Thoracic aorta (tissue), 2 donors: ENCODE data around the gene SOX6. TPM values are rescaled to one million over a fixed set of nuclear protein-coding genes. Genes with fewer than 3 reads are reported as not detected.

ENCODE experiments used
- ATAC-seq: fragments of 150-250 bp; one replicate; pipeline ENCODE4 v1.8.0; 2017; ENCODE audit warnings: low read depth; ENCODE audit not compliant: insufficient number of reproducible peaks, low FRiP score
- DNase-seq: peaks from one replicate; pipeline ENCODE4 v3.0.0-alpha.2; 2020; ENCODE audit warnings: low spot score
- H3K27ac ChIP-seq, 2 donors: fragments of 200-600 bp; sonication (generic); 1 replicate in 1 of 2; 2 replicates in 1 of 2; pipeline ENCODE4 v1.5.1; 2016; ENCODE audit warnings: mild to moderate bottlenecking in 2 of 2, moderate library complexity in 2 of 2
- H3K27me3 ChIP-seq: fragments of 200-600 bp; sonication (generic); replicated peaks from 2 replicates; pipeline ENCODE4 v1.6.0; 2016; ENCODE audit warnings: mild to moderate bottlenecking; ENCODE audit not compliant: insufficient read depth
- H3K36me3 ChIP-seq: fragments of 200-600 bp; sonication (generic); one replicate; pipeline ENCODE4 v1.5.1; 2016
- H3K4me1 ChIP-seq, 2 donors: fragments of 200-600 bp; sonication (generic); 1 replicate in 1 of 2; 2 replicates in 1 of 2; pipeline versions ENCODE4 v1.5.1 to v1.6.0; 2016; ENCODE audit warnings: low read depth in 2 of 2, mild to moderate bottlenecking in 1 of 2; ENCODE audit not compliant: control insufficient read depth in 1 of 2
- H3K4me3 ChIP-seq: fragments of 200-600 bp; sonication (generic); 2 replicates; pipeline ENCODE4 v1.5.1; 2016; ENCODE audit warnings: mild to moderate bottlenecking
- H3K9me3 ChIP-seq: fragments of 200-600 bp; sonication (generic); 2 replicates; pipeline ENCODE4 v1.5.1; 2016
- CTCF ChIP-seq: fragments of 200-600 bp; sonication (generic); IDR thresholded peaks from one replicate; pipeline ENCODE4 v1.5.1; 2019; ENCODE audit warnings: antibody characterized with exemption
- total RNA-seq, 2 donors: library from RNA; depleted of rRNA; stranded (reverse); fragments of >200 nt; gene quantifications; one replicate each; pipeline versions ENCODE4 v1.1.0 to v1.2.3, GENCODE V29; 2016

SOX6 gene
- total RNA-seq, 2 donors from 2014 or later: 0.27 to 0.56 TPM

- no peak for DNase-seq
- Histone ChIP-seq H3K36me3 (no peaks in the 10 kb centered on the region), H3K4me3 (no peak overlapping the region), H3K27me3 (no peaks in the 10 kb centered on the region), H3K9me3 (no peaks in the 10 kb centered on the region), H3K4me1 (peaks cover 4 to 6% of the 10 kb centered on the region in 2 donors), H3K27ac (no peak overlapping the region)
- no peak for ATAC-seq
- TF ChIP-seq CTCF: no peak
Observed at GRCh38 chr11:16173798-16174197, 182.5 kb downstream of the SOX6 start.

GRCh38 chr11:16171882-16172281, 184.5 kb downstream of the SOX6 start:
- Histone ChIP-seq H3K27ac (no peak overlapping the region), H3K9me3 (no peaks in the 10 kb centered on the region), H3K27me3 (no peaks in the 10 kb centered on the region), H3K4me1 (no peaks in the 10 kb centered on the region), H3K4me3 (no peak overlapping the region), H3K36me3 (no peaks in the 10 kb centered on the region)
- DNase-seq (no peak), ATAC-seq (no peak)
- TF ChIP-seq CTCF: no peak

GRCh38 chr11:16169956-16170847, 186.1 kb downstream of the SOX6 start:
- H3K27ac ChIP-seq: no peak overlapping the region
- H3K36me3 ChIP-seq: no peaks in the 10 kb centered on the region
- H3K4me1 ChIP-seq: no peaks in the 10 kb centered on the region
- H3K9me3 ChIP-seq: no peaks in the 10 kb centered on the region
- no peak overlapping the region for H3K4me3 ChIP-seq
- no peaks in the 10 kb centered on the region for H3K27me3 ChIP-seq
- no peak for DNase-seq
- ATAC-seq: no peak
- no peak for TF ChIP-seq CTCF

GRCh38 chr11:16169541-16169940, 186.8 kb downstream of the SOX6 start:
- no peak overlapping the region for H3K27ac ChIP-seq
- H3K27me3 ChIP-seq: no peaks in the 10 kb centered on the region
- no peaks in the 10 kb centered on the region for H3K4me1 ChIP-seq
- no peak overlapping the region for H3K4me3 ChIP-seq
- no peaks in the 10 kb centered on the region for H3K9me3 ChIP-seq
- ATAC-seq: no peak
- no peaks in the 10 kb centered on the region for H3K36me3 ChIP-seq
- no peak for DNase-seq
- TF ChIP-seq CTCF: no peak

GRCh38 chr11:16167706-16168487, 188.4 kb downstream of the SOX6 start:
- DNase-seq: no peak
- H3K27me3 ChIP-seq: no peaks in the 10 kb centered on the region
- no peak for TF ChIP-seq CTCF
- H3K4me1 ChIP-seq: no peaks in the 10 kb centered on the region
- no peaks in the 10 kb centered on the region for H3K36me3 ChIP-seq
- no peak overlapping the region for H3K27ac ChIP-seq
- no peak overlapping the region for H3K4me3 ChIP-seq
- no peaks in the 10 kb centered on the region for H3K9me3 ChIP-seq
- no peak for ATAC-seq
